HG03575 (cell line): ENCODE results near the gene SLC16A10.
A peak's percentile ranks its signal among the peaks of the same experiment; 100 is the strongest.
"Not testable (repeated sequence)": the region's sequence is repeated elsewhere in the genome, so short reads cannot be mapped to it uniquely, and the experiment has no call there.

Experiments
- ATAC-seq: cut with Tn5 transposase; IDR thresholded peaks from one replicate; pipeline ENCODE4 v1.9.1; 2021; ENCODE audit not compliant: unreplicated experiment, insufficient number of reproducible peaks, low FRiP score; ENCODE audit errors: extremely low read depth

Gene SLC16A10

DNA sequence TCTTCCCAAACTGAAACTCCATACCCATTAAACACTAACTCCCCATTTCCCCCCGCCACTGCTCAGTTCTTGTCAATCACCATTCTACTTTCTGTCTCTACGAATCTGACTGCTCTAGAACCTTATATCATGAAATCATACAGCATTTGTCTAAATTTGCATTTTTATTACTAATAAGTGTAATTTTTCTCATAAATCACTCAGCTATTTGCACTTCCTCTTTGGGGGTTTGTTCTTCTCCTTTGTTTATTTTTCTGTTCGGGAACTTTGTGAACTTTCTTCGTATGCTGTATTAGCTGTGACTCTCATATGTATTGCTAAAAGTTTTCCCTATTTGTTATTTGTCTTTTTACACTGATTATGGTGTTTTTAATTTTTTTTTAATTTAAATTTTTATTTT, 152.2 kb downstream of the SLC16A10 start:
- no peak for ATAC-seq

DNA sequence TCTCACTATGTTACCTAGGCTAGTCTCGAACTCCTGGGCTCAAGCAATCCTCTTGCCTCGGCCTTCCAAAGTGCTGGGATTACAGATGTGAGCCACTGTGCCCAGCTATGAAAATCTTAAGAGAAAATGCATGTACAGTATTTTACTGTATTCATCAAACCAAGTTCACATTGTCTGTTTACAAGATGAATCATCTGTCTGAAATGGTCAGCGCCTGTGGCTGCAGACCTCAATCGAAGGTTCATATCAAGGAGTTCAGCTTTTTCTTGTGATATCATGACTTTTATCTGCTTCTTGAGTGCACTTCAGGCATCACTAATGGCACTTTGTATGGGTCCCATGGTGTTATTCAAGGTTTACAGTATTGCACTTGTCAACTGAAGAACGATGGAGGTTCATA, 155.1 kb downstream of the SLC16A10 start:
- no peak for ATAC-seq

DNA sequence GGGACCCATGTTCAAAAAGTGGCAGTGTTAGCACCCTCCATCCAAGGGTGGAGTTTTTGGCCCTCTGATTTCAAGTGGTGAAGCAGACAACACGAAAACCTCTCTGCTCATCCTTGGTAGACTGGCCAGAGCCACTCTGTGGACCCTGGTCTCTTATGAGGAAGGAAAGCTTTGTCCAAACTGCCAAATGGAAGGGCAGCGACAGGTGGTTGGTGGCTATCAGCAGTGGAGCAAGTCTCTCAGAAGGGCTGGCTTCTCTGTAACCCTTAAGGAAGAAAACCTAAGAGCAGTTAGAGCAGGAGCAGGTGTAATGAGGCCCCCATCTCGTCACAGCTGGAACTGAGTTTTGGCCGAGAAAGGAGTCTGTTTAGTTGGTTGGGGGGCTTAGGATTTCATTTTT, 155.8 kb downstream of the SLC16A10 start:
- ATAC-seq = no peak

DNA sequence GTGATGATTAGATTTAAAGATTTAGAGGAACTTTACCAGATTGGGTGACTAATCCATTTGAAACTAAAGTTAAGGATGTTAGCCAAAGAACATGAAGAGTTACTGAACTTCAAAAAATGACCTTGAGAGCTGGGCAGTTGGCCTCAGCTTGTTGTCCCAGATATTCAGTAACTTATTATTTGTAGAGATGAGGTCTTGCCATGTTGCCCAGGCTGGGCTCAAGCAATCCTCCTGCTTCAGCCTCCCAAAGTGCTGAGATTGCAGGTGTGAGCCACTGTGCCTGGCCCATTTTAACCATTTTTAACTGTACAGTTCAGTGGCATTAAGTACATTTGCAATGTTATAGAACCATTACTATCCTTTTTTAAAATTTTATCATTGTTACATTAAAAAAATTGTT, 161.5 kb downstream of the SLC16A10 start:
- ATAC-seq = no peak

DNA sequence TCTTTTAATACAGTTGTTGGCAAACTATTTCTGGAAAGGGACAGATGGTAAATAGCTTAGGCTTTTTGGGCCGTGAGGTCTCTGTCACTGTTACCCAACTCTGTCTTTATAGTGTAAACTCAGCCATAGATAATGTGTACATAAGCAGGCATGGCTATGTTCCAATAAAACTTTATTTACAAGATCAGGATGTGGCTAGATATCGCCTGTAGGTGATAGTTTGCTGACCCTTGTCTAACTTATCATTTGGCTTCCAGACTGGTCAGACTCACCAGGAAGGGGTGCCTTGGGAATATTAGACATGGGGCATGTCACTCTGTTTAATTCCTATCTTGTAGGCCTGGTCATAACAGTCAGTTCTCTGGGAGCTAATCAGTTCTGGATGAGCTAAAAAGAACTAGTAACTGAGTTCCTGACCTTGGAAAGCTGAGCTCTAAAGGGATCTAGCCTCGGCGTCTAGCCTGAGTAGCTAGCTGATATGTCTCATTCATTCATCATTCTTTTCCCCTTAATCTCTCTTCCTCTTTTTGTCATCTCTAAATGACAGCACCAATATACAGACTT, 163.6 kb downstream of the SLC16A10 start:
- no peak for ATAC-seq

DNA sequence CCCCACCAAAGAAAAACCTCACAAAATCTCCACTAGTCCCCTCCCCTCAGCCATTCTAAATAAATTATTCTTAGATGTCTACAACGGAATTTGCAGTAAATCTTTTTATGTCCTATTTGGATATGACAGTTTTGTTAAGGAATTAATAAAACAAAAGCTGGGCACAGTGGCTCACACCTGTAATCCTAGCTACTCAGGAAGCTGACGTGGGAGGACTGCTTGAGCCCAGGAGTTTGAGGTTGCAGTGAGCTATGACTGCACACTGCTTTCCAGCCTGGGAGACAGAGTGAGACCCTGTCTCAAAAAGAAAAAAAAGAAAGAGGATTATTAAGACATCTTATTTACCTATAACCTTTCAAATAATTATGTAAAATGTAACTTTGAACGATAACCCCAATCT, 165.4 kb downstream of the SLC16A10 start:
- no peak for ATAC-seq

DNA sequence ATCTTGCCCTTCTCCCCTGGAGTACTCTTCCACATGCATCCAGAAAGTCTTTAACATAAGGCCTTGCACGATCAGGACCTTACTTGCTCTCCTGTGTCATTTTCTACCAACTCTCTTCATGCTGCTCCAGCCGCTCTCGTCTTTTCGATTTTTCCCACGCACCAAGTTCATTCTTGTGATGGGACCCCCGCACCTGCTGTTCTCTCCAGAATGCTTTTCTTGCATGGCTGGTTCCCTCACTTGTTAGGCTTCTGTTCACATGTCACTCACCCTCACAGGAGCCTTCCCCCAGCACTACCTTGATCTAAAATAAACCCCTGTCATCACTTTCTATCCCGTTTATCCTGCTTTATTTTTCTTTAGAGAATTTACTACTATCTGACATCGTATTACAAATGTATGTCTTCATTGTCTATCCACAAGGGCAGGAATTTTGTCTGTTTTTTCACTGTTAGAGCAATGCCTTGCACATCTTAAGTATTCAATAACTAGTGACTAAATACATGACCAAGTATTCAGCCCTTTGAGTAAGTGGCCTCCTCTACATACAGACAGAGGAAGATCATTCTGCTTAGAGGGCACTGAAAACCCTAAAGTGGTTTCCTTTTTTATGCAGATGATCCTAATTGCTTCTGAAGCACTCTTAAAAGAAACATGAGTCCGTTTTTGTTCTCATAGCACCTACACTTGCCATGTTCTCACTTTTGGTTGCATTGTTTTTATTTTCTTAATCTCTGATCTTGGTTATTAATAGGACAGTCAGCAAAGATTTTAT, 166.9 kb downstream of the SLC16A10 start:
- ATAC-seq = no peak

DNA sequence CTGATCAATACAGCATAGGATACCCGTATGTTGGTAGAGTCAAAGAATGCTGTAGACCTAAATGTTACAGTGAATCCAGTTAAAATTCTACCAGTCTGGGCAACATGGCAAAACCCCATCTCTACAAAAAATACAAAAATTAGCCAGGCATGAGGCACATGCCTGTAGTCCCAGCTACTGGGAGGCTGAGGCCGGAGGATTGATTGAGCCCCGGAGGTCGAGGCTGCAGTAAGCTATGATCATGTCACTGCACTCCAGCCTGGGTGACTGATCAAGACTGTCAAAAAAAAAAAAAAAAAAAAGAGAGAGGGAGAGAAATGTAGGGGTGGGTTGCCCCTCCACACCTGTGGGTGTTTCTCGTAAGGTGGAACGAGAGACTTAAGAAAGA, 167.5 kb downstream of the SLC16A10 start:
- no peak for ATAC-seq

DNA sequence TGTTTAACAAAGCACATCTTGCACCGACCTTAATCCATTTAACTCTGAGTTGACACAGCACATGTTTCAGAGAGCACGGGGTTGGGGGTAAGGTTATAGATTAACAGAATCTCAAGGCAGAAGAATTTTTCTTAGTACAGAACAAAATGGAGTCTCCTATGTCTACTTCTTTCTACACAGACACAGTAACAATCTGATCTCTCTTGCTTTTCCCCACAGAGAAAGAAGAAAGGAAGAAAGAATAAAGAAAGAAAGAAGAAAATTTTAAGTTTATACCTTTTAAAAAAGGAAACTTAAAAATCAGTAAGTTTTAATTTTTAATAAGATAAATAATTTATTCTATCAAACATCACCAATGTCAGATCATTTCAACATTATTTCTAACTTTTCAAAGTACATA, 168.5 kb downstream of the SLC16A10 start:
- not testable (repeated sequence) for ATAC-seq

DNA sequence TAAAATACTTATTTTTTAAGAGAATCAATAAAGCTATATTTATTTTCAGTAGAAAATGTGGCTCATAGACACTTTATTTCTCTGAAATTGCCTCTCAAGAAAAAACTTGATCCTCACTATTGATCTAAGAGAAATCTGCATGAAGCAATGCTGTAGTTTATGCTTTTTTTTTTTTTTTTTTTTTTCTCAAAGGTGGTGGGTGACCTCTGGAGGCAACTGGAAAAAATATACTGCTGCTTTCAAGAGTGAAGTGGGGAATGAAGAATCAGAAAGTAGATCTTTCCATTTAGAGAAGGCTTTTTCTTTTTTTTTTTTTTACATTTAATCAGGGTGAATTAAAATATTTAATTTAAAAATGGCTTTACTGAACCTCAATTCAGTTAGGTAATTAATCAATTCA, 169.3 kb downstream of the SLC16A10 start:
- ATAC-seq = no peak

DNA sequence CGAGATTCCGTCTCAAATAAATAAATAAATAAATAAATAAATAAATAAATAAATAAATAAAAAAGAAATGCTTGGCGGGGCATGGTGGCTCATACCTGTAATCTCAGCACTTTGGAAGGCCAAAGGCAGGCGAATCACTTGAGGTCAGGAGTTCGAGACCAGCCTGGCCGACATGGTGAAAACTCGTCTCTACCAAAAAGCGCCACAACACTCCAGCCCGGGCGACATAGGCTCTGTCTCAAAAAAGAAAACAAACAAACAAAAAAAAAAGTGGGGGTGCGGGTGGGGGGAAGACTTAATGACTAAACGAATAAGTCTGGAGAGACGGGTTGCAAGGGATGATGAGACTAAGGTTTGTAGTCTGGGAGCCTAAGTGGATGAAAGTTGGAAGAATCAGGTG, 170.7 kb downstream of the SLC16A10 start:
- no peak for ATAC-seq

DNA sequence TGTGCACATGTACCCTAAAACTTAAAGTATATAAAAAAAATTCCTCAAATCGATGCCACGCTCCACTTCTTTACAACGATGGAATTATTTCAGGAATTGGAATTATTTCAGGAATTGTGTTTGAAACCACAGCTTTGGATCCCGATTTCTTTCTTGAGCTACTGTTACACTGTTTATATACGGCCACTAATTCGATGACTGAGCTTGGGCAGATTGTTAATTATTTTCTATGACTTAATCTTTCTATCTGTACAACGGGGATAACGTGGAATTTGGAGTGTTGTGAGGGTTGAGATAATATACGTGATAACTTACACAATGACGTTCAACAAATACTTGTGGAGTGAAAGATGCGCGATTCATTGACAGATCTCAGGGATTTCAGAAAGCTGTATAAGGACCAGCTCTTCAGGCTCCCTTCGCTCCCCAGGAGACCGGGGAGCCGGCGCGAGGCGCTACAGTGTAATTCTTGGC, 171.3 kb downstream of the SLC16A10 start:
- no peak for ATAC-seq

DNA sequence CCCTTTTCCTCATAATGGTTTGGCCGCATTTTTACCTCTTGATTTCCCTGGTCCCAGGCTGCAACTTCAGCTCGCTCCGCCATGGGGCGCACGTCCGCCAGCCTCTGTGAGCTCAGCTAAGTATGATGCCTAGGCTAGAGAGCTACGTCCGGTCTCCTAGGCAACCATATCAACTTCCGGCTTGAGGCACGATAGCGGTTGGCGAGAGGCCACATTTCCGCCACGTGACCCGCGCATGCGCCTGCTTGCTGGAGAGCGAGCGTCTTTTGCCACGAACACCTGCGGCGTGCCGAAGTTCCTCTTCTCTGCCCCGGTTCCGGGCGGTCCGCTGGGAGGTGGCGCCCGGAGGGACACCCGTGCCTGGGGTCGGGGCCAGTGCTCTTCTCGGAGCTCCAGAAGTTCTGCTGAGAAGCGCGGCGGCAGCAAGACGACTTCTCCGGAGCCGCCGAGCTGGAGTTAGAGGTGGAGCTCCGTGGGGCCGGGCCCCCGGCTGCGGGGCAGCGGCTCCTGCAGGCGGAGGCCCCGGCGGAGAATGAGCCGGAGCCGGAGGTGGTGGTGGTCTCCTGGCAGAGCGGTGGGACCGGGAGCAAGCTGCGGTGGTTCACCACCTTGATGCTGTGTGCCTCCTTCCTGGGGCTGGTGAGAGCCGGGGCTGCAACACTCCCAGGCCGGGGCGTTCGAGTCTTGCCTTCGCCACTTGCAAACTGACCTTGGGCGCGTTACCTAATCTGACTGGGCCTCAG, 172.0 kb downstream of the SLC16A10 start:
- peak; percentile 92 for ATAC-seq

DNA sequence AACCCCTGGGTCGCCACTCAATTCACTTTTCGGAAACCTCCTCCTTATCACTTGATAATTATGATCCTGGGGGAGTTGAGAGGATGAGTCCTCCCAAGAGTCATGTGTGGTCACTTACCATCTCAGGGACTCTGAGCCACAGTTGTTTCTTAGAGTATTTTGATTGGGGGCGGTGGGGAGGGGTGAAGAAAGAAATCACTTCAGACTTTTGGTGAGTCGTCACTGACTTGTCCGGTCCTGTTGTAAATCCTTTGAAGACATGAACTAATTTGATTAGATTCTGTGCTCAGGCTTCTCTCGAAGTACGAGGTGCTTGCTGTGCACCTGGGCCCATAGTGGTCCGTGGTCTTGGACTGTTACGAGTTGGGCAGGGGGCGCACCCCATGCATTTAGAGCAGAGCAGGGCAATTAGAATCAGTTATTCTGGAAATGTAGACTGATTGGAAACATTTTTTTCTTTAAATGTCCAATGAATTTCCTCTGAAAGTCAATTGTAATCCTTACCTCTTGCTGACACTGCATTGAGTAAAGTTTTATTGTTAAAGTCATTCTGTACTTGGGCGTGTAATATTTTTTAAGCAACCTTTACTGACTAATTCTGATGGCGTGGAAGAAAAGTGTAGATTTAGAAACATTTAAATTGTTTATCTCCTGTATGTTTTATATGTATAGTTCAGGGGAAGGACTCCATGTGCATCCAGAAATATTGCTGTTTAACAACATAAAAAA, 173.4 kb downstream of the SLC16A10 start:
- ATAC-seq = no peak

DNA sequence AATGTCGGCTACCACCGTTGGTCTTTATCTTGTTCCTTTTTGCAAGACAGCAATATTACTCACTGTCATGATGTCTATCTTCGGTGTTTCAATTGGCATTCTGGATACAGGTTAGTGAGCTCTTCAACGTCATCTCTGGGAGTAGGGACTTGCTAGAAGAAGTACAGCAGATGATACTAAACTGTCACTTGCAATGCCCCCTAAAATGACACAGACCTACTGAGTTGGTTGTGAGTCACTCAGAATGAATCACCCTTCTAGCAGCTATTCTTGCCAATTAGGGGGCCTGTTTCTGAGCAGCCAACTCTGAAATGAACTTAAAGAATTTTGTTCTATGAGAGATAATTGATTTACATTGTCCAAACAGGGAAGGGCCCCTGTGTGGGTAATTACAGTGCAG, 176.5 kb downstream of the SLC16A10 start:
- ATAC-seq = no peak

DNA sequence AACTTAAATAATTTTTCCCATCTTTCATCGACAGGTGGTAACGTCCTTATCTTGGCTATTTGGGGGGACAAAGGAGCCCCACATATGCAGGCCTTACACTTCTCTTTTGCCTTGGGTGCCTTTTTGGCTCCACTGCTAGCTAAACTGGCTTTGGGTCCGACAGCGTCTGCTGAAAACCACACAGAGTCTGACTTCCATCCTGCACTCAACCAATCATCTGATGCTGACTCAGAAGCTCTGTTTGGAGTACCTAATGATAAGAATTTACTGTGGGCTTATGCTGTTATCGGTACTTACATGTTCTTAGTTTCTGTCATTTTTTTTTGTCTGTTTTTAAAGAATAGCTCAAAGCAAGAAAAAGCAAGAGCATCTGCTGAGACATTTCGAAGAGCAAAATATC, 178.5 kb downstream of the SLC16A10 start:
- no peak for ATAC-seq

DNA sequence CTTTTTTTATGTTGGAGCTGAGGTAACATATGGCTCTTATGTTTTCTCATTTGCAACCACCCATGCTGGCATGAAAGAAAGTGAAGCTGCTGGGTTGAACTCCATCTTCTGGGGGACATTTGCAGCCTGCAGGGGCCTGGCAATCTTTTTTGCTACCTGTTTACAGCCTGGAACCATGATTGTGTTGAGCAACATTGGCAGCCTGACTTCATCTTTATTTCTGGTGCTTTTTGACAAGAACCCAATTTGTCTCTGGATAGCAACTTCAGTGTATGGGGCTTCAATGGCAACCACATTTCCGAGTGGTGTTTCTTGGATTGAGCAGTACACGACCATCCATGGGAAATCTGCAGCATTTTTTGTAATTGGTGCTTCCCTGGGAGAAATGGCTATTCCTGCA, 179.0 kb downstream of the SLC16A10 start:
- no peak for ATAC-seq

DNA sequence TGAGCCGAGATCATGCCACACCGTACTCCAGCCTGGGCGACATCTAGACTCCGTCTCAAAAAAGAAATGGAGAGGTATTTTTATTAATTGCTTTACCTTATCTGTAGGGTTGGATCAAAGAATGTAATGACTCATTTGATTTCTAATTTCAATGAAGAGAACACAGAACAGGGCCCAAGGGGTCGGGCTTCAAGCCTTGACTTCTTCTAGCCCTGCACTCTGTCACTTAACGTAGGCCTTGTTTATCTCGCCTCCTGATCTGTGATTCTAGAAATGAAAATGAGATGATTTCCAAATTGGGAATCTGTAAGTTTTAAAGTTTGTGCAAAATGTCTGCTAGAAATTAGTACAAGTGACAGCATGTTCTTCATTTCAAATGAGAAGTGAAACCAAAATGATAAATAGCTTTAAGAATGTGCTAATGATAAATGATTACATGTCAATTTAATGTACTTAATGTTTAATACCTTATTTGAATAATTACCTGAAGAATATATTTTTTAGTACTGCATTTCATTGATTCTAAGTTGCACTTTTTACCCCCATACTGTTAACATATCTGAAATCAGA, 180.5 kb downstream of the SLC16A10 start:
- ATAC-seq = no peak

DNA sequence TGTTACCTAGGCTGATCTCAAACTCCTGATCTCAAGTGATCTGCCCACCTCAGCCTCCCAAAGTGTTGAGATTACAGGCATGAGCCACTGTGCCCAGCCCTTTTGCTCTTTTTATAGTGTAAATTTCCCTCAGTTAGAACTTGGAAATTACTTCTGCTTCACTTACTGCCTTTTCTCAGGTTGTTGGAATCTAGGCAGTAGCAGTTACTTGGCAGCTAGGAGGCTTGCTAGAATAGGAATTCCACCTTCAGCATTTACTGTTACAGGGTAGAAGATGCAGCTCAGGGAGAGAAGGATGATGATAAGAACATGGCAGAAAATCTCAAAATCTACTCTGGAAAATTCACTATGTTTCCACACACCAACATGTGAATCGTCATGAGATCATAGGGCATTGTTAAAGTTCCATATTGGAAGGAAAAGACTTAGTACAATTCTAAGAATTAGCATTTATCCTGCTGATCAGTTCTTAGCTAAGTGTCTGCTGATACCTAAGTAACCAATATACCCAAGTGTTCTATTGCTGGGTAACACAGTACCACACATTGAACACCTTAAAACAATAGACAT, 182.2 kb downstream of the SLC16A10 start:
- ATAC-seq = no peak
